GM06990 (cell line): ENCODE results near the gene ATF6.
"Not testable (repeated sequence)": the region's sequence is repeated elsewhere in the genome, so short reads cannot be mapped to it uniquely, and the experiment has no call there.

Experiments
- DNase-seq: peaks from one replicate; pipeline ENCODE4 v3.0.0-alpha.2; 2011; ENCODE audit not compliant: insufficient read length; ENCODE audit errors: extremely low read depth
- H3K27me3 ChIP-seq: replicated peaks from 2 replicates; pipeline ENCODE4 v1.6.0; 2011; ENCODE audit warnings: low read length; ENCODE audit not compliant: control insufficient read depth, insufficient read depth
- H3K36me3 ChIP-seq: 2 replicates; pipeline ENCODE4 v1.5.1; 2011; ENCODE audit warnings: low read length; ENCODE audit not compliant: control insufficient read depth, insufficient read depth
- H3K4me3 ChIP-seq: replicated peaks from 2 replicates; pipeline ENCODE4 v1.5.1; 2011; ENCODE audit warnings: low read depth, mild to moderate bottlenecking, control low read depth, low read length
- CTCF ChIP-seq: IDR thresholded peaks from 2 replicates; pipeline ENCODE4 v1.5.1; 2011; ENCODE audit warnings: low read length, control low read depth, mild to moderate bottlenecking, inconsistent platforms; ENCODE audit not compliant: insufficient read depth, poor library complexity, severe bottlenecking

The ATF6 gene

GRCh38 chr1:161721738-161722343, 44.3 kb upstream of the ATF6 start:
- H3K36me3 ChIP-seq = no peaks in the 10 kb centered on the region
- H3K4me3 ChIP-seq = no peak overlapping the region
- no peaks in the 10 kb centered on the region for H3K27me3 ChIP-seq
- TF ChIP-seq CTCF = no peak
- DNase-seq = no peak

GRCh38 chr1:161722406-161722805, 43.7 kb upstream of the ATF6 start:
- Histone ChIP-seq H3K27me3 (no peaks in the 10 kb centered on the region), H3K4me3 (no peak overlapping the region), H3K36me3 (no peaks in the 10 kb centered on the region)
- DNase-seq = no peak
- TF ChIP-seq CTCF = no peak

GRCh38 chr1:161723459-161724141, 42.5 kb upstream of the ATF6 start:
- no peak for TF ChIP-seq CTCF
- Histone ChIP-seq H3K4me3 (no peak overlapping the region), H3K27me3 (no peaks in the 10 kb centered on the region), H3K36me3 (no peaks in the 10 kb centered on the region)
- no peak for DNase-seq

GRCh38 chr1:161725258-161725907, 40.7 kb upstream of the ATF6 start:
- not testable (repeated sequence) for DNase-seq, H3K36me3 ChIP-seq, H3K27me3 ChIP-seq
- peak overlapping the region; percentile 87 for H3K4me3 ChIP-seq

- Histone ChIP-seq H3K4me3 (peak overlapping the region; percentile 87), H3K36me3 (no peaks in the 10 kb centered on the region), H3K27me3 (no peaks in the 10 kb centered on the region)
- TF ChIP-seq CTCF = peak; percentile 1
- DNase-seq = peak; percentile 75
These were observed 40.1 kb upstream of the ATF6 start for GRCh38 chr1:161725908-161726472.
